ENCODE measurements around the gene ENOSF1.

The ENOSF1 gene

GRCh38 chr18:629269-630150, 82.9 kb downstream of the ENOSF1 start:
- DNase-seq = no peak

- peak; percentile 29 to 49 (median 37) for DNase-seq
These were observed 85.2 kb downstream of the ENOSF1 start for GRCh38 chr18:627231-627630.

- DNase-seq = peak; percentile 69 to 86 (median 80)
These were observed 88.4 kb downstream of the ENOSF1 start for GRCh38 chr18:623761-624620.

GRCh38 chr18:622289-622688, 90.1 kb downstream of the ENOSF1 start:
- DNase-seq = no peak

GRCh38 chr18:621291-622043, 91.0 kb downstream of the ENOSF1 start:
- DNase-seq = no peak

Data from suppressor macrophage treated with lipopolysaccharide for 1 hour (primary cell).